Measurements from ENCODE around the gene CFAP57.
A peak's percentile ranks its signal among the peaks of the same experiment; 100 is the strongest.

The CFAP57 gene

GRCh38 chr1:43229826-43230780 lies 58.0 kb downstream of the CFAP57 start:
- DNase-seq, result no peak

- DNase-seq, result no peak
These were observed 59.9 kb downstream of the CFAP57 start for GRCh38 chr1:43232074-43232473.

DNA sequence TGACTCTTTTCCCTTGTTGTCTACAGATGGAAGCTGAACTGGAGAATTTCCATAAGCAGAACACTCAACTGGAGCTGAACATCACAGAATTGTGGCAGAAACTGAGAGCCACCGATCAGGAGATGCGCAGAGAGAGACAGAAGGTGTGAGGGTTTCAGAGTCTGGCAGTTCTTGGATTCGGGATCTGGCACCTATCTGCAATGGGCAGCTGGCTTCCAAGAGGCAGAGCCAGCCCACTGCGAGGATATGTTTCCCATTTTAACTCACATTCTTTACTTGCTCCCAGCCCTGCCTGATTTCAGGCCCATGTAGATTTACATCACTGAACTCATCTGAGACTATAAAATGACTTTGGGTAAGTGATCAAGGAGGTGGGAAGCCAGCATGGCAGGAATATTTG lies 60.4 kb downstream of the CFAP57 start:
- DNase-seq, result no peak

DNA sequence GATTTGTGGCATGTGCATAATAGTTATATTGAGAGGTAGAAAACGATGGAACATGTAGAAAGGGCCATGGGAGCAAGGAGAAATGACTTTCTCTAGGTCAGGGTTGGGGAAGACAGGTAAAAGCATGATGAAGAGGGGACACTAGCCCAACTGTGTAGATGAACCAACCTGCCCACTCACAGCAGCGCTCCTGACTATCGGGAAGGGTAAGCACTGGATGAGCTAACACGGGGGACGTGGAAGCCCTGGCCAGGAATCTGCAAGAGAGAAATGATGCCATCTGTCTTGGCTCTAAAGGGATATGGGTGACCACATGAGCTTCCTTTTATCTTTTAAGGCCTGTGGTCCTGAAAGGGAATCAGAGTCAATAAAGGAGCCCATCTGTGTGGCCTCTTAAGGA lies 61.5 kb downstream of the CFAP57 start:
- DNase-seq, result no peak

DNA sequence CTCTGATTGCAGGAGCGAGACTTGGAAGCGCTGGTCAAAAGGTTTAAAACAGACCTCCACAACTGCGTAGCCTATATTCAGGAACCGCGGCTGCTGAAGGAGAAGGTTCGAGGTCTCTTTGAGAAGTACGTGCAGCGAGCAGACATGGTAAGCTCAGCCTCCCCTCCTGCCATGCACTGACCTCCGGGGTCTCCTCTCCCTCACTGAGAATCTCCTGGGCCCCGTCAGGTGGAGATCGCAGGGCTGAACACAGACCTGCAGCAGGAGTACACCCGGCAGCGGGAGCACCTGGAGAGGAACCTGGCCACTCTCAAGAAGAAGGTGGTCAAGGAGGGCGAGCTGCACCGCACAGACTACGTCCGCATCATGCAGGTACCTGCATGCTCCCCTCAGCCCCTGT lies 62.1 kb downstream of the CFAP57 start:
- no peak for DNase-seq

DNA sequence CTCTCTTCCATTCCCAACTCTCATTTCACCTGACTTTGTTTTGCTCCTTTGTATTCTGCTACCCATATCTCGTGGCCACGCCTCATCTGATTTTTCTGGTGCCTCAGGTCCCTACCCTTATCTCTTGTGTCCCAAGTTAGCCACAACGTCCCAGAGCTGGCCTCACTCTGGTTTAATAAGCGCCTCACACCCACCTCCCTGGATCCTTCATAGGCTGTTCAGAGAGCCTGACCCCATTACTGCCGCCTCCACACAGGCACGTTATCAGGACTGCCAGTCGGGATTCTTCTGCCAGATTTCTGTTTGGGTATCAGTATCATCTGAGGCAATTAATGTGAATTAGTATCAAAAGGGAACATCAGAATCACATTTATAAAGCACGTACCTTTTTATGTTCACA lies 62.9 kb downstream of the CFAP57 start:
- no peak for DNase-seq

DNA sequence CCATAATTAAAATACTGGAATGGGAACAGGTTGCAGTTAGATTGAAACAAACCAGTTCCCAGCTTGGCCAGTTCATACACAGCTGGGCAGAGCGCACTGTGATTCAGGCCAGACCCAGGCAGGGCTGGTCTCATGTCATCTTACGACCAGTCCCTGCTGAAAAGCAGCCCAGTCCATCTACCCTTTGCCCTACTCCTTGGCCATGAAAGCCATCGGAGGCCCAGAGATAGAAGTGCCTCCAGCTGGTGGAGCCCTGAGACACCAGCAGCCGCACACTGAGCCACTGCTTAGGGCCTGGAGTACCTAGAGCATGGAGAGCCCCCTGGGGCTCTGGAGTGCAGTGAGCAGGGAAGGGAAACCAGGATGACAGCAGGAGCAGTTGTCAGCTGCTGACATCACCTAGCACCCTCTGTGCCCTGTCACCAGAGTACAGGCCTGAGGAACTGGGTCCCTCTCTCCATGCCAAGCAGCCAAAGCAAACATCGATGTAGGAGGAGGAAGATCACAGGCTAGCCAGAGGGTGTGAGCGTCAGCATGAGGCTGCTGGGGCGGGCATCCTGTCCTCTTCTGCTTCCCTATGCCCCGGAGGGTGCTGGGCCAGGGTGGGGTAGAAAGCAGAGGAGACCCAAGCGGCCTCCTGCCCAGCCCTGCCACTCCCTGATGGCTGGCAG lies 63.5 kb downstream of the CFAP57 start:
- DNase-seq, result no peak

DNA sequence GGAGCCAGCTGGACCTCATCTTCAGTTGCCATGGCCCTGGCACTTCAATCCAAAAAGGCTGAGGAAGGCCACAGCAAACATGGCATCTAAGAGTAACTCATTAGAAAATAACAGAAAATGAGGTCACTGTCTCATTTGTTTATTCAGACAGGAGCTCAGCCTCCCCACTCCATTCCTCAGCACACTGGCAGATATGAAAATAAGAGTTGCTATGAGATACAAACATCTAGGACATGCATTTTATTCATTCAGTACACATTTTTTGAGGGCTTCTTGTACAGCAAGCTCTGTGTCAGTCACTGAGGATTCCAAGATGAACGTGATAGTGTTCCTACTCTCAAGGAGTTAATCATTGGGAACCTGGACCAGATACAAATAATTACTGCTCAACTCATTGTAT lies 65.0 kb downstream of the CFAP57 start:
- no peak for DNase-seq

DNA sequence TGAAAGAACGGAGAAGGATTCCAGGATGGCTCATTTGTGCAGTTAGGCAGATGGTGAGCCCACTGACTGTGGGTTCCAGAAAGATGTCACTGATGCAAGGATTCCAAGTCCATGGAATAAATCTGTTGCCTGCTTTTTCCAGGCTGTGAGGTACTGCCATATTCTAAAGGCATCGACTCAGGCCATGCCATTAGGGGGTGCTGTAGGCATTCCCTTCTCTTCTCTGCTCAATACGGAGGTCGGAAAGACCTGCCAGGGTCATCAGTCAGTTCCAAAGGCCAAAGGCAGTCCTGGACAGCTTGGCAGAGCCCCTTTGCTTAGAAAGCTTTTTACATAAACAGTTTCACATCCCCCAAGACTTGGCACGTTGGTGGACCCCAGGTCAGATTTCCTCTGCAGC lies 66.0 kb downstream of the CFAP57 start:
- peak; percentile 22 for DNase-seq

DNA sequence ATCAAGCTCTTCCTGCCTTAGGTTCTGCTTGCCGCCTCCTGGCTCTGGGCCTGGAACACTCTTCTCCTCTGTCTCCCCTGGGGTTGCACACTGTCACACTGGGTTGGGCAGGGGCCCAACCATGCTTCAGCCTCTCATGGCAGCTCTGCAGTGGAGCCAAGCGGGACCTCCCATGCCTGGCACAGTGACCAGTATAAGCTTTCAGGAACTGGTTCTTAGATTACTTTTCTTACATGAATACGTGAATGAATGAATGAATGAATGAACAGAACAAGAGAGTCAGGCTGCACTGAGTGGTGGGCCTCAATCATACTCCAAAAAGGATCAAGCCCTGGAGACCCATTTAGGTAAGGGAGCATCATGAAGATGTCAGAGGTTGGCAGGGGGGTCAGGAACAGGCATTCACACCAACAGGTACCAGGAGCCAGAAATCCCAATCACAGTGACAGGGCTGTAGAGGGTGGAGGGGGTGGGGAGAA lies 66.9 kb downstream of the CFAP57 start:
- no peak for DNase-seq

DNA sequence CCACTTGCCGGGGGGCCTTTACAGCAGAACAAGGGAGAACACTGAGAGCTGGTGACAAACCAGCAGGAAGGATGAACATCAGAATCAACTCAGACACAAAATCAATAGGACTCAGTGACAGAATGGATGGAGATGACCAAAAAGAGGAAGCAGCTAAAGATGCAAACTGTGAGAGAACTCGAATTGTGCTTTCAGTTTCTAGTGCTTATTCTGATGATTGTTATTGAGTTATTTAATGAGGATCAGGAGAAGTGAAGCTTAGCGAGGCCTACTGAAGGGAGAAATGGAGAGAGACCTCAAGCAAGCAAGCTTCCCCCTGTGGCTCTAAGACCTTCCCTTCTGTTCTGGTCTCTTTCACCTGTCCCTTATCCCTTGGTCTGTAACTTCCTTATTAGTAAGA lies 67.4 kb downstream of the CFAP57 start:
- no peak for DNase-seq

- DNase-seq, result no peak
These were observed 69.3 kb downstream of the CFAP57 start for GRCh38 chr1:43241413-43241836.

DNA sequence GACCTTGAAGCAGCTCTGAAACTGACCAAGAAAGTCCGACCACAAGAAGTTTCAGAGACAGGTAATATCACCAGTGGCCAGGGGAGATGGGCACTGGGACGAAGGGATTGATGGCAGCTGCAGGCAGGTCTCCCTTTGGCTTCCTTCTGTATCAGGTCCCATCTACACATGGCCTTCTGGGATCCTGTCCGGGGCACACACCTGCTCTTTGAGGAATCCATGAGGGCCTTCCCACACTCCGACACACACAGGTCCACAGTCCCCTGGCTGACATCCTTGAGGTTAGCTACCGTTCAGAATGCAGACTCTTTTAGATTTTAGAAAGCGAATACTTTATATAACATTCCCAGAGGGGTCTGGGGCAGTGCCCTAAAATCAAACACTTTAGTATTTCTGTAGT lies 71.2 kb downstream of the CFAP57 start:
- DNase-seq, result no peak

DNA sequence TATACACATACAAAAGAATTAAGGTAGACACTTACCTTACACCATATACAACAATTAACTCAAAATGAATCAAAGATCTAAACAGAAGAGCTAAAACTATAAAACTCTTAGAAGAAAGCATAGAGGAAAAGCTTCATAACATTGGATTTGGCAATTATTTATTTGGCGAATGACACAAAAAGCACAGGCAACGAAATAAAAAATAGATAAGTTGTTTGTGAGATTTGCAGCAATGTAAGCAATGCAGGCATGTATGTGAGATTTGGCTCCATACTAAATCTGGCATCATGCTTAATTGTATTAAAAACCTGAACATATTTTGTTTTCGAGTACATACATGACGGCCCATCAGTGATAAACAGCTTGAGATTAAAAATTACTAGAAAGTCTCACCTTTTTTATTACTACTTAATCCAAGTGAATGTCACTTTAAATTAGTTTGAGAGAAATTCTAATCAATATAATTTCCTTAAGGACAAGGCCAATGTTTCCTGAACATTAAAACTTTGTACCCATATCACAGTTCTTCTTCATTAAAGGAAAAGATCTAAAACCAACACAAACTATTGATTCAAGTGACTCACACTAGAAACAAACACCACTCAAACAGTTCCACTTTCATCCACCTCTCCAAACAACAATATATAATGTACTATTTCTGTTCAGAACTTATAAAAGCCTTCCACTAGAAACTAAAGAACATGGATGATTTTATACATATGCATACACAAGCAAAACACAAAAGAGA lies 74.5 kb downstream of the CFAP57 start:
- DNase-seq, result no peak

DNA sequence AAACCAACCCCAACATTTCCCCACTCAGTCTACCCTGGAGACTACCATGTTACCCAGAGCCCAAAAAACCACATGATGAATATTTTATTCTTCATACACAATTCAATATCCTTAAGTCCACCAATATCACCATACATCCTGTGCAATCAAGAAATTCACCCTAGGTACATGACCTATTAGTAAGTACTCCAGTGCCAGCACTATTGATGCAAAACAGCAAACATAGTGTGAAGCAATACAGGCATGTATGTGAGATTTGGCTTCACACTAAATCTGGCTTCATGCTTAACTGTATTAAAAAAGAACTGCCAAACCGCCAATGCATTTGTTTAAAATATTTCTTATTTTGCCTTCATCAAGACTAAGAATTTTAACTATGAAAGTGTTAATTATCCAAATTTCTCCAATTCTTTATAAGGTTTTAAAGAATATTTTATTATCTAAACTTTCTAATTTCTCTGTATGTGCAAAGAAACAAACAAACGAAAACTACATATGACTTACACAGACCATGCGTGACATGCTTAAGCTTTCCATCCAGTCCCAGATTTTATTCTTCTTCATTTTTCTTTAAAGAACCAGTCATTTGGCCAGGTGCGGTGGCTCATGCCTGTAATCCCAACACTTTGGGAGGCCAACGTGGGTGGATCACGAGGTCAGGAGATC lies 75.3 kb downstream of the CFAP57 start:
- no peak for DNase-seq

DNA sequence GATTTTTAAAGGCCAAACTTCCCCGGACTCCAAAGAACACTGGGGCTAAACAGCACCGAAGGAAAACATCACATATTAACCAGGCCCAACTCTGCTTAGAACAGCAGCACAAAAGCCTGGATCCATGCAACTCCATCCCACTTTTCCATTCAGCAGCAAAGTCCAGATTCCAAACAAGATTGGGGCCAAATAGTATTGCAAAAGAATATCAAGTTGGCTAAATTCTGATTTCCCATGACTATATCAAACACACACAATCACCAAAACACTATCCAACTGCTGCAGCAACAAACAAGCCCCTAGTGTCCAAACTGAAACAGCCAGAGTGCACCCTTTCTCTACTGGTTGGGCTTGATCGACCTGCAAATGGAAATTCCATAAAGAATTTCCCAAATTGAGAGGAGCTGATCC lies 78.2 kb downstream of the CFAP57 start:
- no peak for DNase-seq

DNA sequence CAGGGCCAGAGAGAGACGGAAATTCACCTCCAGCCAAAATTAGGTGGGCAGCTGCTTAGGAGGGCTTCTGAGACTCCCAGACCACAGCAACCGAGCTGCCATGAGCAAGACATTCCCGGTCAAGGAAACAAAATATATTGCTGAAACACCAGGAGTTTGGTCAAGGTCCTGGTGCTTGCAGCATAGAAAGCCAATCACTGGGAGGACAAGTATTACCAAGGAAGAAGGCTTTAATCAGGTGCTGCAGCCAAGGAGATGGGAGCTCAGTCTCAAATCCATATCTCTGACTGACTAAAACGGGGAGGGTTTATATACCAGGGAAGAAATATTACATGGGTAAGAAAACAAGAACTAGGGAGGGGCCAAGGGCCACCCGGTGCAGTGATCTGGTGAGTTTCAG lies 78.9 kb downstream of the CFAP57 start:
- DNase-seq, result no peak

DNA sequence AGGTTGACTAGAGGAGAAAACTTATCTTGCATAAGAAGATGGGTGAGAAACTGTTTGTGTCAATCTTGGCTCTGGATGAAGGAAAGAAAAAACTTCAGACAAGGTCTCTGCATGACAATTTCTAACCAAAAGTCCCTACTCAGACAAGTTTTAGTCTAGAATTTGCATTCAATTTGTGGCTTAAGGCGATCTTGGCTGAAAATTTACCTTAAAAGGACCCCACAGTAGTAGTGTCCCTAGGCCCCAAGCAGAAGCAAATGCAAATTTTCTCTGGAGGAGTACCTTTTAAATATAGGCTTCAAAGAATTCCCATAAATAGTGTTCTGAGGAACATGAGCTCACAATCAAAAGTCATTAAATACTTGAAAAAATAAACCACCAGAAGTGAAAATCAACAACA lies 80.1 kb downstream of the CFAP57 start:
- DNase-seq, result no peak

- DNase-seq, result no peak
These were observed 81.0 kb downstream of the CFAP57 start for GRCh38 chr1:43253173-43253572.

DNA sequence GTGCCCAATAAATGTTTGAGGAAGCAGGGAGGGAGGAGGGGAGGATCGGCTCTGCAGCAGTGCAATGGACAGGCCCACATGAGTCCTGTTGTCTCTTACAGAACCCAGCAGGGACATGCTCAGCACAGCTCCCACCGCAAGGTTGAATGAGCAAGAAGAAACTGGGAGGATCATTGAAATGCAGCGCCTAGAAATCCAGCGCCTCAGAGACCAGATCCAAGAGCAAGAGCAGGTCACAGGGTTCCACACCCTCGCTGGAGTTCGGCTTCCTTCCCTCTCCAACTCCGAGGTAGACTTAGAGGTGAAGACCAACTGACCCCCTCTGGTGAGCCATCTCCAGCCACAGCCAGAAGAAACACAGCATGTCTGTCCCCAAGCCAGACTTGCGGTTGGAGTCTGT lies 81.7 kb downstream of the CFAP57 start:
- no peak for DNase-seq

- DNase-seq, result no peak
These were observed 83.5 kb downstream of the CFAP57 start for GRCh38 chr1:43255438-43256210.

All from activated naive CD4-positive, alpha-beta T cell treated with anti-CD3 and anti-CD28 coated beads, Interleukin-2, amount 50 U/mL, for 16 hours (primary cell).